Smooth muscle cell of trachea (primary cell): ENCODE results near the gene SPIN3. TPM values are rescaled to one million over a fixed set of nuclear protein-coding genes. Genes with fewer than 3 reads are reported as not detected.

Experiments used
- total RNA-seq: library from RNA; depleted of rRNA; stranded (reverse); fragments of >200 nt; gene quantifications from 2 replicates; pipeline ENCODE4 v1.2.1, GENCODE V29; 2014

Gene SPIN3
- 8.6 and 10.6 TPM in 2 replicates for total RNA-seq

DNA sequence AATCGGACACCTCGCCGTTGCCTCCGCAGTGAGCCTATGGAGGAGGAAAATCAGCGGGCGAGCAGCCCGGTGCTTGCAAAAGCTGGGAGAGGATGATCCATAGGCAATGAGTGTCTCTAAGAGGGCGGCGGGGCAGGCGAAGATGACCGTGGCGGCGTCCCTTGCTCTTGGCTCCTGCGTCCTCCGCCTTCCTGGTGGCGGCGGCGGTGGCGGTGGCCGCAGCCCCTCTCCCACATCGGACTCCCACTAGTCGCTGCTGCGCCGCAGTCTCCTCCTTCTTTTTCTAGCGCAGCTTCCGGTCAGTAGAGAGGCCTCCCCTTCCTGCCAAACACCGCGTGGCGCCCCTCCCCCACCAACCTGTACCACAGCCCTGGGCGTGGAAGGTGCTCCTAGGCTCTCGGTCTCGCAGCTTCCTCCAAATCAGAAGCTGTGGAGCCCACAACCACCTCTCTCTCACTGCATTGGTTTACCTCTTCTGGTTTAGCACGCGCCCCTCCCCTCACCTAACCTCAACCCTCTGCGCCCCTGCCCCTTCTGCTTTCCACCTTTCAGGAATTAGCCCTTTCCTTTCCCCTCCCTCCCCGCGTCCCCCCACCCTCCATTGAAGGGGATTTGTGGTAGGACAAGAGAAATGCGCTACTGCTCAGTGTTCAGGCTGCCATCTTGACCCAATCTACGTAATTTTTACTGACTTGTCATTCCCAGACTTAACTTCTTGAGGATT is at the start of gene SPIN3:
TSS of gene SPIN3 (minus strand) at position 271 of the 724 bp plus-strand sequence. CDS start 594 bp downstream, outside the sequence.

Other genes with a start within 250 kb of the SPIN3 start
- 8.4 and 13.1 TPM in 2 replicates for gene SPIN2B, start 126.0 kb upstream of the SPIN3 start, total RNA-seq
- gene SPIN2A, start 141.9 kb upstream of the SPIN3 start, total RNA-seq = 0.99 and 1.0 TPM in 2 replicates